ENCODE measurements around the gene RNF169. TPM values are rescaled to one million over a fixed set of nuclear protein-coding genes. Genes with fewer than 3 reads are reported as not detected.

The RNF169 gene
- total and polyA plus RNA-seq, 2 of the 13 experiments (the other 11 are each of a cell fraction or from before 2014, with no cell fraction given) = 5.3 to 14.2 TPM

DNA sequence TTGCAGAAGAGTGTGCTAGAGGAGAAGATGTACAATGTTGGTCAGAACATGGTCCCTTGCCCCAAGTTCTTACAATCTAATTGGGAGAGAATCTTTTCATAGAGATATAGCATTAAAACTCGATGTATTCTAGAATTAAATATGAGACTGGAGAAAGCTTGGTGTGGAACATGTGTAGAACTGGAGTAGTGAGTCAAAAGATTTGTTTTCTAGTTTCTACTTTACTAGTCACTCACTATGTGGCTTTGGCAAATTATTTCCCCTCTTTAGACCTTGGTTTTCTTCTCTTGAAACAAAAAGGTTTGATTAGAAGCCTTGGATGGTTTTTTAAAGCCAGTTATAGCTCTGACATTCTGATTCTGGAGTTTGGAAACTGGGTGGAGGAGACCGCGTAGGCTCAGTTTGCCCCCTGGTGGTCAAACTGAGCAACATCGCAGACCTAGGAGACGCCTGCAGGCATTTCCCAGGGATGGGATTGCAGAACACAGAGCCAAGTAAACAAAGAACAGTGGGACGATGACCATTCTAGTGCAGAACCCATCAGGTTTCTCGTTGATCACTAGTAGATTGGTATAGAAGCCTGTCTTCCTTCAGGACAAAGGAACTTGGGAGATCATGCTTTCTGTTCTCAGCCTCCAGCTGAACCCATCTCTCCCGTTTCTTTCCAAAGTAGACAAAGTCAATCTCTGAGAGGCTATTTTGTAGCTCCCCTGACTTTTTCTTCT, 8.9 kb upstream of the RNF169 start:
- Histone ChIP-seq H4K20me1 (ENCODE audit: insufficient read depth, low read length) (no peaks in the 10 kb centered on the region), H2AFZ (ENCODE audit: low read length) (no peak overlapping the region), H3K4me2 (ENCODE audit: low read depth, low read length) (no peak overlapping the region), H3K9me3 (ENCODE audit: low read length) (no peaks in the 10 kb centered on the region), H3K27me3 (ENCODE audit: control insufficient read depth in 1 of 2, insufficient read depth in 2 of 2, low read length in 2 of 2) (peaks cover 0 to 9% of the 10 kb centered on the region in 2 experiments; a peak in 1 of 5 replicates), H3K4me3 (replicated peaks in 1 of 3; ENCODE audit: insufficient read depth in 1 of 3, low read depth in 2 of 3, low read length in 3 of 3) (no peak overlapping the region), H3K4me1 (ENCODE audit: insufficient read depth, low read length) (peaks cover 39% of the 10 kb centered on the region), H3K9ac (ENCODE audit: insufficient read depth, low read depth, low read length) (no peak overlapping the region), H3K36me3 (replicated peaks in 1 of 2; ENCODE audit: control insufficient read depth in 1 of 2, insufficient read depth in 2 of 2, low read length in 2 of 2) (no peaks in the 10 kb centered on the region), H3K79me2 (ENCODE audit: insufficient read depth, low read length) (no peaks in the 10 kb centered on the region), H3K27ac (ENCODE audit: extremely low read length, insufficient read depth, low read length) (no peak overlapping the region)
- POLR2A ChIA-PET = interaction anchor here (1.4 kb wide), 1 partner anchor 37 kb away, joined by 7 read pairs; no protein-coding TSS in a partner anchor
- no TSS peak for BruUV-seq (replicated peaks)
- peak; percentile 78 for FAIRE-seq
- in situ Hi-C loops (cut with HindIII; ENCODE audit: extremely low pct_ligation_motif_present, low pct_unique_long_range_greater_than_20kb) (loop anchor here (5.0 kb wide), 1 partner anchor 37 kb away; no protein-coding TSS in a partner anchor), intact Hi-C loops (cut with micrococcal nuclease; ENCODE audit: unreplicated experiment) (loop anchor here (1.0 to 10.0 kb wide), 3 partner anchors 37 to 135 kb away; no protein-coding TSS in a partner anchor)
- CTCF ChIA-PET (ENCODE audit: low intra/inter-chr PET ratio, low total read pairs) = interaction anchor here (0.8 to 3.7 kb wide), 5 partner anchors 13 to 131 kb away, joined by 4 to 47 read pairs (median 6); no protein-coding TSS in a partner anchor
- peak; percentile 96 for ATAC-seq
- peak; percentile 69 for DNase-seq (ENCODE audit: low spot score)
- 12% methylated on average over 8 of the region's 8 CpGs for WGBS (ENCODE audit: low lambda C conversion rate)
- no peak for TF ChIP-seq SOX6 (IDR thresholded peaks at IDR 0.05)
- TF ChIP-seq SOX6 (CRISPR knock-in tag; IDR thresholded peaks at IDR 0.05) = no peak
- no peak for TF ChIP-seq ZNF335 (CRISPR knock-in tag; IDR thresholded peaks at IDR 0.05)
- peak; percentile 80 for TF ChIP-seq STAG1 (CRISPR knock-in tag; IDR thresholded peaks at IDR 0.05)
- TF ChIP-seq ZEB1 (IDR thresholded peaks at IDR 0.05; ENCODE audit: insufficient replicate concordance, low read depth) = no peak
- peak; percentile 12; the same call in 1 of the 2 replicates for TF ChIP-seq GATAD1 (CRISPR knock-in tag; IDR thresholded peaks at IDR 0.05)
- no peak for TF ChIP-seq TSC22D2 (CRISPR knock-in tag; IDR thresholded peaks at IDR 0.05; ENCODE audit: borderline replicate concordance)
- no peak for TF ChIP-seq SRF (IDR thresholded peaks at IDR 0.05; ENCODE audit: low read depth, low read length)
- no peak for TF ChIP-seq HHEX (CRISPR knock-in tag; IDR thresholded peaks at IDR 0.05)
- TF ChIP-seq DRAP1 (CRISPR knock-in tag; IDR thresholded peaks at IDR 0.05) = no peak
- TF ChIP-seq ZNF235 (CRISPR knock-in tag; IDR thresholded peaks at IDR 0.05; ENCODE audit: borderline replicate concordance) = no peak
- peak; percentile 27; the same call in 1 of the 2 replicates for TF ChIP-seq CEBPG (CRISPR knock-in tag; IDR thresholded peaks at IDR 0.05)
- TF ChIP-seq LCORL (IDR thresholded peaks at IDR 0.05) = no peak
- no peak for TF ChIP-seq LCORL (CRISPR knock-in tag; IDR thresholded peaks at IDR 0.05)
- TF ChIP-seq ZNF609 (CRISPR knock-in tag; IDR thresholded peaks at IDR 0.05; ENCODE audit: borderline replicate concordance) = no peak
- no peak for TF ChIP-seq SPEN (CRISPR knock-in tag; IDR thresholded peaks at IDR 0.05; ENCODE audit: low read depth)
- TF ChIP-seq HNRNPUL1 (IDR thresholded peaks at IDR 0.05; ENCODE audit: low read depth, low read length) = no peak
- TF ChIP-seq, protein P1, sequence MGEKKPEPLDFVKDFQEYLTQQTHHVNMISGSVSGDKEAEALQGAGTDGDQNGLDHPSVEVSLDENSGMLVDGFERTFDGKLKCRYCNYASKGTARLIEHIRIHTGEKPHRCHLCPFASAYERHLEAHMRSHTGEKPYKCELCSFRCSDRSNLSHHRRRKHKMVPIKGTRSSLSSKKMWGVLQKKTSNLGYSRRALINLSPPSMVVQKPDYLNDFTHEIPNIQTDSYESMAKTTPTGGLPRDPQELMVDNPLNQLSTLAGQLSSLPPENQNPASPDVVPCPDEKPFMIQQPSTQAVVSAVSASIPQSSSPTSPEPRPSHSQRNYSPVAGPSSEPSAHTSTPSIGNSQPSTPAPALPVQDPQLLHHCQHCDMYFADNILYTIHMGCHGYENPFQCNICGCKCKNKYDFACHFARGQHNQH (CRISPR knock-in tag; IDR thresholded peaks at IDR 0.05) = 0 out of 2 replicates have a peak, but pooled peaks have one; percentile 36
- TF ChIP-seq TEF (CRISPR knock-in tag; IDR thresholded peaks at IDR 0.05) = no peak

All from HepG2 (cell line).